HG02981 (cell line): ENCODE data around the gene VOPP1.

Experiments used
- ATAC-seq: cut with Tn5 transposase; IDR thresholded peaks from one replicate; pipeline ENCODE4 v1.9.1; 2021; ENCODE audit warnings: mild to moderate bottlenecking, moderate library complexity; ENCODE audit not compliant: unreplicated experiment

VOPP1 gene

GRCh38 chr7:55438757-55439525, 133.4 kb downstream of the VOPP1 start:
- no peak for ATAC-seq

- ATAC-seq: no peak
Measured at GRCh38 chr7:55438085-55438756, 134.1 kb downstream of the VOPP1 start.

GRCh38 chr7:55437375-55437774, 134.9 kb downstream of the VOPP1 start:
- ATAC-seq: no peak

- ATAC-seq: no peak
Measured at GRCh38 chr7:55436457-55436856, 135.8 kb downstream of the VOPP1 start.

- ATAC-seq: no peak
Measured at GRCh38 chr7:55435466-55435865, 136.8 kb downstream of the VOPP1 start.

GRCh38 chr7:55432939-55433784, 139.1 kb downstream of the VOPP1 start:
- peak; percentile 69 for ATAC-seq

GRCh38 chr7:55432506-55432905, 139.8 kb downstream of the VOPP1 start:
- ATAC-seq: no peak

GRCh38 chr7:55431898-55432297, 140.4 kb downstream of the VOPP1 start:
- ATAC-seq: no peak

GRCh38 chr7:55429835-55430499, 142.3 kb downstream of the VOPP1 start:
- ATAC-seq: no peak

GRCh38 chr7:55427800-55428199, 144.5 kb downstream of the VOPP1 start:
- no peak for ATAC-seq

GRCh38 chr7:55427342-55427741, 145.0 kb downstream of the VOPP1 start:
- no peak for ATAC-seq

- no peak for ATAC-seq
Measured at GRCh38 chr7:55426676-55427075, 145.6 kb downstream of the VOPP1 start.

GRCh38 chr7:55425141-55425752, 147.1 kb downstream of the VOPP1 start:
- ATAC-seq: no peak

GRCh38 chr7:55423891-55424290, 148.4 kb downstream of the VOPP1 start:
- ATAC-seq: no peak

GRCh38 chr7:55423277-55423711, 149.0 kb downstream of the VOPP1 start:
- no peak for ATAC-seq
